ENCODE results near the gene DQX1. TPM values are rescaled to one million over a fixed set of nuclear protein-coding genes. Genes with fewer than 3 reads are reported as not detected.
A peak's percentile ranks its signal among the peaks of the same experiment; 100 is the strongest.

DQX1 gene
- total and polyA plus RNA-seq, 2 of the 4 experiments (the other 2 are of a cell fraction): 0.07 TPM; not detected in 1

GRCh38 chr2:74488643-74489481 is 37.2 kb downstream of the DQX1 start:
- POLR2A ChIA-PET (ENCODE audit: unreplicated experiment): no interaction called here
- H3K79me1 ChIP-seq (ENCODE audit: low read depth in 1 of 2, low read length in 2 of 2): peaks cover 15 to 43% of the 10 kb centered on the region in 2 experiments
- 93% methylated on average over 3 of the region's 9 CpGs; no CpG with 5 or more reads in 1 of the 2 experiments for WGBS, 2 experiments (ENCODE audit: extremely low coverage in 2 of 2, insufficient read length in 1 of 2)
- H2BK120ac ChIP-seq (ENCODE audit: low read depth, low read length): peak overlapping the region; percentile 3; the same call in 1 of the 2 replicates
- peak overlapping the region in 1 of 2 experiments; percentile 70; a peak in 2 of 4 replicates for H4K8ac ChIP-seq (ENCODE audit: low read depth in 2 of 2, low read length in 2 of 2)
- no peak overlapping the region for H2AK9ac ChIP-seq (replicated peaks; ENCODE audit: low read depth, low read length, poor library complexity)
- 0 out of 2 replicates have a peak overlapping the region, but pooled peaks have one; percentile 25 for H3K4ac ChIP-seq (ENCODE audit: low read depth, low read length)
- in situ Hi-C loops (cut with MboI; ENCODE audit: low sequenced_read_pairs) (loop anchor here (25.0 kb wide), 1 partner anchor 373 kb away; no protein-coding TSS in a partner anchor), dilution Hi-C loops (cut with HindIII; ENCODE audit: low sequenced_read_pairs, unreplicated experiment) (no loop called here), intact Hi-C loops (cut with micrococcal nuclease) (no loop called here)
- H4K5ac ChIP-seq (ENCODE audit: low read depth, low read length): no peak overlapping the region
- H2AFZ ChIP-seq (replicated peaks; ENCODE audit: low read length, poor library complexity): no peak overlapping the region
- no peak overlapping the region for H2BK5ac ChIP-seq (ENCODE audit: low read depth, low read length, poor library complexity, severe bottlenecking)
- no peak overlapping the region for H3K23ac ChIP-seq (ENCODE audit: low read depth, low read length)
- H3K4me1 ChIP-seq (ENCODE audit: control insufficient read depth, insufficient read depth, low read length): peaks cover 5% of the 10 kb centered on the region; the same call in 1 of the 2 replicates
- no peaks in the 10 kb centered on the region for H3K27me3 ChIP-seq (ENCODE audit: control insufficient read depth, insufficient read depth, low read length)
- H3K56ac ChIP-seq (ENCODE audit: extremely low read depth, insufficient read depth, low read length): no peak overlapping the region
- no peaks in the 10 kb centered on the region; the same call in 1 of the 2 replicates for H4K20me1 ChIP-seq (ENCODE audit: insufficient read depth, low read length)
- H3K4me2 ChIP-seq (ENCODE audit: low read depth, low read length): peak overlapping the region; percentile 55; the same call in 1 of the 2 replicates
- H4K91ac ChIP-seq (ENCODE audit: insufficient read depth, low read depth, low read length): 0 out of 2 replicates have a peak overlapping the region, but pooled peaks have one; percentile 26
- ATAC-seq (ENCODE audit: low read depth): no peak
- no peak for DNase-seq
- CTCF ChIA-PET: interaction anchor here (0.5 kb wide), 1 partner anchor 12 kb away, joined by 3 read pairs; no protein-coding TSS in a partner anchor
- H2BK15ac ChIP-seq (ENCODE audit: low read depth, low read length): peak overlapping the region; percentile 61; the same call in 1 of the 3 replicates
- peak overlapping the region; percentile 38; the same call in 1 of the 2 replicates for H3K27ac ChIP-seq (ENCODE audit: insufficient read depth, low read length)
- no peak overlapping the region for H3K18ac ChIP-seq (ENCODE audit: low read depth, low read length)
- H3K14ac ChIP-seq (replicated peaks; ENCODE audit: low read depth, low read length): no peak overlapping the region
- H2AK5ac ChIP-seq (ENCODE audit: low read depth, low read length): peak overlapping the region; percentile 61; the same call in 1 of the 2 replicates
- peaks cover 9% of the 10 kb centered on the region; the same call in 1 of the 2 replicates for H3K9me1 ChIP-seq (ENCODE audit: insufficient read depth, low read length)
- no peak overlapping the region for H3K9ac ChIP-seq (ENCODE audit: low read depth, low read length)
- peaks cover 43% of the 10 kb centered on the region for H3K36me3 ChIP-seq (ENCODE audit: control insufficient read depth, insufficient read depth, low read length)
- H2BK20ac ChIP-seq (ENCODE audit: low read depth, low read length): peak overlapping the region; percentile 24; the same call in 1 of the 2 replicates
- no peaks in the 10 kb centered on the region for H3K9me3 ChIP-seq (ENCODE audit: control insufficient read depth, insufficient read depth, low read length)
- H3K4me3 ChIP-seq (ENCODE audit: insufficient read depth, low read depth, low read length): no peak overlapping the region
- BruUV-seq (replicated peaks): no TSS peak
- TF ChIP-seq CEBPB (IDR thresholded peaks at IDR 0.05; ENCODE audit: low read depth, low read length) (no peak), RFX5 (IDR thresholded peaks at IDR 0.05; ENCODE audit: low read depth, low read length) (no peak), BHLHE40 (IDR thresholded peaks at IDR 0.05; ENCODE audit: low read depth, low read length) (no peak), CTCF (conservative IDR thresholded peaks at IDR 0.05; ENCODE audit: low read depth, low read length) (no peak), FOS (IDR thresholded peaks at IDR 0.05; ENCODE audit: low read depth, low read length) (no peak), SMC3 (IDR thresholded peaks at IDR 0.05; ENCODE audit: low read depth, low read length) (no peak), CHD1 (IDR thresholded peaks at IDR 0.05; ENCODE audit: low read depth, low read length) (no peak), MXI1 (IDR thresholded peaks at IDR 0.05; ENCODE audit: borderline replicate concordance, low read depth, low read length) (no peak), RAD21 (IDR thresholded peaks at IDR 0.05; ENCODE audit: low read length) (no peak), POLR2A (IDR thresholded peaks at IDR 0.05; ENCODE audit: low read depth, low read length) (no peak), RCOR1 (IDR thresholded peaks at IDR 0.05; ENCODE audit: insufficient replicate concordance, low read length) (no peak), NFE2L2 (IDR thresholded peaks at IDR 0.05; ENCODE audit: low read depth, low read length) (no peak), MAFK (IDR thresholded peaks at IDR 0.05; ENCODE audit: low read depth, low read length) (no peak)
- TF ChIP-seq, protein P1, sequence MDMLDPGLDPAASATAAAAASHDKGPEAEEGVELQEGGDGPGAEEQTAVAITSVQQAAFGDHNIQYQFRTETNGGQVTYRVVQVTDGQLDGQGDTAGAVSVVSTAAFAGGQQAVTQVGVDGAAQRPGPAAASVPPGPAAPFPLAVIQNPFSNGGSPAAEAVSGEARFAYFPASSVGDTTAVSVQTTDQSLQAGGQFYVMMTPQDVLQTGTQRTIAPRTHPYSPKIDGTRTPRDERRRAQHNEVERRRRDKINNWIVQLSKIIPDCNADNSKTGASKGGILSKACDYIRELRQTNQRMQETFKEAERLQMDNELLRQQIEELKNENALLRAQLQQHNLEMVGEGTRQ (IDR thresholded peaks at IDR 0.05; ENCODE audit: low read depth, low read length): no peak

Measured in IMR-90 (cell line).